ENCODE measurements around the gene RBBP7. TPM values are rescaled to one million over a fixed set of nuclear protein-coding genes. Genes with fewer than 3 reads are reported as not detected.

Gene RBBP7
- polyA plus RNA-seq, 3 donors = 32.2 to 56.8 (median 52.6) TPM

DNA sequence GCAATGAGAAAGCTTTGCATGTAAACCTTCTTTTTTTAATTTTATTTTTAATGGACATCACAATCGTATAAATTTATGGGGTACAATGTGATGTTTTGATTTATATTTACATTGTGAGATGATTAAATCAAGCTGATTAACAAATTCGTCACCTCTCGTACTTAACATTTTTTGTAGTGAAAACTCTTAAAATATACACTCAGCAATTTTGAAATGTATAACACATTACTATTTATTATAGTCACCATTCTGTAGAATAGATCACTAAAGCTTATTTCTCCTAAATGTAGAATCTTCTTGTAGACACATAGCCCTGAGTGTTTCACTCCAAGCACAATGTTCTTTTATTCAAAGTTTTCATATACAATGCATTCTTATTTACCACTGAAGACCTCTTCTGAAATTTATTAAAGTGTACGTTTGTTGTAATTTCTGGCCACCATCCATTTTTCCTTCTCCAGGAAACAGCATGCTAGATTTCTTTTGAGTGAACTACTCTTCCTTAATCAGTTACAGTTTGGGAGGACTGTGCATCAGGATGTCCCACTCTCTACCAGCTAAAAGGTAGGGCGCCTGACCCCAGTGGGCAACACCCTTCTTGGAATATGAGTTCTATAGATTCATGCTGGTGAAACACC, 4.4 kb upstream of the RBBP7 start:
- H3K4me2 ChIP-seq (replicated peaks; ENCODE audit: extremely low read depth, low read length, poor library complexity, severe bottlenecking) = no peak overlapping the region
- H3K27me3 ChIP-seq (ENCODE audit: control insufficient read depth in 2 of 2, insufficient read depth in 2 of 2, low read length in 2 of 2) = peaks cover 0 to 47% of the 10 kb centered on the region in 2 donors
- TF ChIP-seq, protein P1, sequence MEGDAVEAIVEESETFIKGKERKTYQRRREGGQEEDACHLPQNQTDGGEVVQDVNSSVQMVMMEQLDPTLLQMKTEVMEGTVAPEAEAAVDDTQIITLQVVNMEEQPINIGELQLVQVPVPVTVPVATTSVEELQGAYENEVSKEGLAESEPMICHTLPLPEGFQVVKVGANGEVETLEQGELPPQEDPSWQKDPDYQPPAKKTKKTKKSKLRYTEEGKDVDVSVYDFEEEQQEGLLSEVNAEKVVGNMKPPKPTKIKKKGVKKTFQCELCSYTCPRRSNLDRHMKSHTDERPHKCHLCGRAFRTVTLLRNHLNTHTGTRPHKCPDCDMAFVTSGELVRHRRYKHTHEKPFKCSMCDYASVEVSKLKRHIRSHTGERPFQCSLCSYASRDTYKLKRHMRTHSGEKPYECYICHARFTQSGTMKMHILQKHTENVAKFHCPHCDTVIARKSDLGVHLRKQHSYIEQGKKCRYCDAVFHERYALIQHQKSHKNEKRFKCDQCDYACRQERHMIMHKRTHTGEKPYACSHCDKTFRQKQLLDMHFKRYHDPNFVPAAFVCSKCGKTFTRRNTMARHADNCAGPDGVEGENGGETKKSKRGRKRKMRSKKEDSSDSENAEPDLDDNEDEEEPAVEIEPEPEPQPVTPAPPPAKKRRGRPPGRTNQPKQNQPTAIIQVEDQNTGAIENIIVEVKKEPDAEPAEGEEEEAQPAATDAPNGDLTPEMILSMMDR (IDR thresholded peaks at IDR 0.05) = no peak
- H3K9me3 Mint-ChIP-seq = peaks cover 0 to 15% (median 8%) of the 10 kb centered on the region in 7 donors
- H3K4me3 Mint-ChIP-seq = no peak overlapping the region
- no CpG with 5 or more reads among the region's 5 CpGs for WGBS (ENCODE audit: insufficient coverage)
- H3K79me2 ChIP-seq (ENCODE audit: insufficient read depth, low read length) = no peaks in the 10 kb centered on the region
- no peak overlapping the region for H3K9ac ChIP-seq (ENCODE audit: insufficient read depth, low read length, poor library complexity, severe bottlenecking)
- H3K4me1 Mint-ChIP-seq = peaks cover 9% of the 10 kb centered on the region
- H3K36me3 ChIP-seq (replicated peaks in 1 of 2; ENCODE audit: control insufficient read depth in 1 of 2, insufficient read depth in 2 of 2, low read length in 2 of 2) = no peaks in the 10 kb centered on the region
- intact Hi-C loops (cut with micrococcal nuclease) = no loop called here
- H3K4me3 ChIP-seq (replicated peaks in 1 of 3; ENCODE audit: low read depth in 2 of 3, low read length in 3 of 3) = no peak overlapping the region
- H3K27ac ChIP-seq (ENCODE audit: low read depth in 1 of 2, low read length in 2 of 2) = no peak overlapping the region
- no peaks in the 10 kb centered on the region for H3K36me3 Mint-ChIP-seq
- no peak for DNase-seq
- no peak overlapping the region for H2AFZ ChIP-seq (ENCODE audit: insufficient read depth, low read depth, low read length, poor library complexity, severe bottlenecking)
- H3K27me3 Mint-ChIP-seq (ENCODE audit: low read depth in 3 of 3) = peaks cover 0 to 56% (median 2%) of the 10 kb centered on the region in 3 donors
- H3K9me3 ChIP-seq (replicated peaks in 1 of 2; ENCODE audit: control insufficient read depth in 1 of 2, insufficient read depth in 1 of 2, low read length in 2 of 2) = peaks cover 0 to 11% of the 10 kb centered on the region in 2 donors
- no peaks in the 10 kb centered on the region for H4K20me1 ChIP-seq (ENCODE audit: insufficient read depth, low read length)
- H3K27ac Mint-ChIP-seq = no peak overlapping the region
- H3K4me1 ChIP-seq (ENCODE audit: control insufficient read depth in 1 of 2, insufficient read depth in 2 of 2, low read length in 2 of 2) = peaks cover 6 to 15% of the 10 kb centered on the region in 2 donors

DNA sequence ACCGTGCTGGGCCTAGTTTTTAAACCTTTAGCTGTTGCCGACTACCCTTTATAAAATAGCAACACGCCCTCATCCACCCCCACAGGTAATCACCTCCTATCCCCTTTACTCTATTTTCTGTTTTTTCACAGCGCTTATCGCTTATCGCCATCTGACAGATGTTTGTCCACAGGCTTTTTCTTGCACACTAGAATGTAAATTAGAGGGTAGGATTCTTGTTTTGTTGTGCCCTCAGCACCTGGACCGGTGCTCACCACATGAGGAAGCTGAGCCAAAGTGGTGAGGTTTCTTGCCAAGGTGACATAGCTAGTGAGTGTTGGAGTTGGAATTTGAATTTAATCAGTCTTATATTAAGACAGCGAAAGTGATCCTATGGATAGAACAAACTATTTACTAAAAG, 2.9 kb upstream of the RBBP7 start:
- Histone ChIP-seq H4K20me1 (ENCODE audit: insufficient read depth, low read length) (peaks cover 7% of the 10 kb centered on the region), H3K9ac (ENCODE audit: insufficient read depth, low read length, poor library complexity, severe bottlenecking) (no peak overlapping the region), H3K27me3 (ENCODE audit: control insufficient read depth in 2 of 2, insufficient read depth in 2 of 2, low read length in 2 of 2) (peaks cover 0 to 51% of the 10 kb centered on the region in 2 donors), H3K79me2 (ENCODE audit: insufficient read depth, low read length) (peaks cover 15% of the 10 kb centered on the region), H3K4me2 (replicated peaks; ENCODE audit: extremely low read depth, low read length, poor library complexity, severe bottlenecking) (no peak overlapping the region), H3K4me1 (ENCODE audit: control insufficient read depth in 1 of 2, insufficient read depth in 2 of 2, low read length in 2 of 2) (peaks cover 15 to 26% of the 10 kb centered on the region in 2 donors), H3K27ac (ENCODE audit: low read depth in 1 of 2, low read length in 2 of 2) (no peak overlapping the region), H3K36me3 (replicated peaks in 1 of 2; ENCODE audit: control insufficient read depth in 1 of 2, insufficient read depth in 2 of 2, low read length in 2 of 2) (no peaks in the 10 kb centered on the region), H3K9me3 (replicated peaks in 1 of 2; ENCODE audit: control insufficient read depth in 1 of 2, insufficient read depth in 1 of 2, low read length in 2 of 2) (peaks cover 0 to 19% of the 10 kb centered on the region in 2 donors), H2AFZ (ENCODE audit: insufficient read depth, low read depth, low read length, poor library complexity, severe bottlenecking) (no peak overlapping the region), H3K4me3 (replicated peaks in 1 of 3; ENCODE audit: low read depth in 2 of 3, low read length in 3 of 3) (no peak overlapping the region)
- TF ChIP-seq, protein P1 (IDR thresholded peaks at IDR 0.05) = no peak
- Mint-ChIP-seq H3K36me3 (peaks cover 0 to 3% of the 10 kb centered on the region in 2 donors), H3K4me3 (no peak overlapping the region), H3K27me3 (ENCODE audit: low read depth in 3 of 3) (peaks cover 0 to 56% (median 3%) of the 10 kb centered on the region in 3 donors), H3K4me1 (peaks cover 20% of the 10 kb centered on the region), H3K27ac (no peak overlapping the region), H3K9me3 (peaks cover 0 to 20% (median 11%) of the 10 kb centered on the region in 7 donors)
- 90% methylated on average over 1 of the region's 8 CpGs for WGBS (ENCODE audit: insufficient coverage)
- intact Hi-C loops (cut with micrococcal nuclease) = no loop called here
- DNase-seq = no peak
